GM19438 (cell line): ENCODE measurements around the gene SPACA4.
A peak's percentile ranks its signal among the peaks of the same experiment; 100 is the strongest.
"Not testable (repeated sequence)": the region's sequence is repeated elsewhere in the genome, so short reads cannot be mapped to it uniquely, and the experiment has no call there.

Source experiments
- ATAC-seq: cut with Tn5 transposase; IDR thresholded peaks from one replicate; pipeline ENCODE4 v1.9.1; 2021; ENCODE audit warnings: low read depth; ENCODE audit not compliant: unreplicated experiment

SPACA4 gene

DNA sequence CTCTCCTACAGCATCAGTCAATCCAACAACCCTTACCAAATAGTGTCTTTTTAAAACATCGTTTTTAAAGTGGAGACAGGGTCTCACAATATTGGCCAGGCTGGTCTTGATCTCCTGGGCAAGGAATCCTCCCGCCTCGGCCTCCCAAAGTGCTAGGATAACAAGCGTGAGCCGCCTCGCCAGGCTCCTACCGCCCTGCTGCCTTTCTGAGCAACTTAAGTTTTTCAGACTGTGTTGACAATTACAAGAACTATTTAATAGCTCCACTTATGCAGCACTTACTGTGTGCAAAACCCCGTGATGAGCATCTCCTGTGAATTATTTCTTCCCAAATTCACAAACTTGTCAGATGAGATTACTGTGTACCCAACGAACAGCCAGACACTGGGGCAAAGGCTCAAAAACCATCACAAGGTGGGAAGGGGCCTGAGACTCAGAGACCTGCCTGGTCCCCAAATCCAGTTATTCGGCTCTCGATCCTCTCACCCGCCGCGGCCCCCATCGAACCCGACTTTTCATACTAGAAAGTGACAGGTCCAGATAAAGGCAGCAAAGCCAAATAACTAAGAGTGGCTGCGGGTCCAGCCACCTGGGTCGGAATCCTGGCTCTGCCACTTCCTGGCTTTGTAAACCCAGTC lies 11.9 kb downstream of the SPACA4 start:
- ATAC-seq = no peak

DNA sequence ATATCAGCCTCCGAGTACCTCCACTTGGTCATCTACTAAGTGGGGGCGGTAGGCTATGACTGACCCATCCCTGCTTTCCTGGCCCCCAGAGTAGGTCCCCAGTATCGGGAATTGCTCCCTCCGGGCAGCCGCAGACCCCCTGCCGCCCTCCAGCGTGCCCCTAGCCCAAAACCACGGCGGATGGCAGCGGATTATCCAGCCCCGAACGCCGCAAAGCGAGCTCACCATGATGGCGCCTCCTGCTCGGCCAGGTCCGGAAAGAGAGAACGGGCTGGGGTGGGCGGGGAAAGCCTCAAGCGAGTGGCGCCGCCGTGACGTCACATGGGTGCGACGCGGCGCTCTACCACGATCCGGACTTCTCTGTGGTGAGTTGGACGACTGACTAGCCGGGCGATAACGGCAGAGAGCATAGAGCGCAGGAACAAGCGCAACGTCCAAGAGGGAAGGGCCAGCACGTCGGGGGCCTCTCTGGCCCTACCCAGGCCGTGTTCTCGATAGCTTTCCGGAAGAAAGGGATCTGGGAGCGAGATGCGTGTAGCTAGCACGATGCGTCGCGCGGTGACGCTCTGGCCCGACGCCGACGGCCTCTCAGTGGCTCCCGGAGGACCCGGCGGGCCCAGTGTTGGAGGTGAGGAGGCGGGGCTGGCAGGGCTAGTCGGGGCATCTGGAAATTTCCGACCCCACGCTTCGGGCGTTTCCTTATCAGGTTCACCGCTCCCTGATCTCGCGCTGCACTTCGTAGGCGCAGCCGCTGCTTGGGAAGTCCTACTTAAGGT lies 12.6 kb downstream of the SPACA4 start, which contains the start of the genes RPL18 and SPHK2:
TSS of gene RPL18 (minus strand) at position 263 of the 776 bp plus-strand sequence. CDS start at position 228, 35 bp downstream.
TSS of gene SPHK2 (plus strand) at position 591 of the 776 bp plus-strand sequence. CDS start 1,009 bp downstream, outside the sequence.
- peak; percentile 79 for ATAC-seq

DNA sequence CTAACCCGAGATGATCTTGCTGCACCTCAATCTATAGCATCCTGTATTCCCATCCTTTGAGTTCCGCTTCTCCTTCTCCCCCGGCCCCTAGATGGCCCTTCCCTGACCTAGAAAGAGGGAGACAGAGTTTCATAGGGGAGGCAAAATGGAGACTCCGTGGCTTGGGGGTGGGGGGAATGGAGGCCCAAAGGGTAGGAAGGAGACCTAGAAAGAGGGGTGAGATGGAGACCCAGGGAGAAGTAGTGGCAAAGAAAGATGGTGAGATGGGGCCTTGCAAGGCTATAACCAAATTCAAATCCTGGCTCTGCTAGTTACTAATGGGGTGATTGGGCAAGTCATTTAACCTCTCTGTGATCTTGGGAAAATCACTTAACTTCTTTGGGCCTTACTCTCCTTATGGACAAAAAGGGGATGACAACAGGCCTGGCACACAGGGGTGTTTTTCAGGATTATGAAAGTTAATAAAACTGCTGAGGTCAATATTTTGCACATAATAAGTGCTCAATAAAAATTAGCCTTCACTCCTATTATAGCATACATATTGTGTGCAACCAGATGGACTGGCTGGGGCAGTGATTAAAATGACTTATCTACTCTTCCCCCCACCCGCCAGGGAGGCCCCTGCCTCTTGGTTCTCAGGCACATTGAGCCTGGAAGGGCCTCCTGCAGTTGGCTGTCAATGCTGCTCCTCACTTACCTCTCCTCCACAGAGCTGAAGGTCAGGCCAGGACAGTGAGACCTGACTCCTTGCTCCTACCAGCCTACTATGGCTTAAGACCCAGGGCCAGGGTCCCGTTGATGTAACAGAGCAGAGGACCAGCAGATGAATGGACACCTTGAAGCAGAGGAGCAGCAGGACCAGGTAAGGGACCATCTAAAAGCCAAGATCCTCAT lies 13.4 kb downstream of the SPACA4 start:
- no peak for ATAC-seq

DNA sequence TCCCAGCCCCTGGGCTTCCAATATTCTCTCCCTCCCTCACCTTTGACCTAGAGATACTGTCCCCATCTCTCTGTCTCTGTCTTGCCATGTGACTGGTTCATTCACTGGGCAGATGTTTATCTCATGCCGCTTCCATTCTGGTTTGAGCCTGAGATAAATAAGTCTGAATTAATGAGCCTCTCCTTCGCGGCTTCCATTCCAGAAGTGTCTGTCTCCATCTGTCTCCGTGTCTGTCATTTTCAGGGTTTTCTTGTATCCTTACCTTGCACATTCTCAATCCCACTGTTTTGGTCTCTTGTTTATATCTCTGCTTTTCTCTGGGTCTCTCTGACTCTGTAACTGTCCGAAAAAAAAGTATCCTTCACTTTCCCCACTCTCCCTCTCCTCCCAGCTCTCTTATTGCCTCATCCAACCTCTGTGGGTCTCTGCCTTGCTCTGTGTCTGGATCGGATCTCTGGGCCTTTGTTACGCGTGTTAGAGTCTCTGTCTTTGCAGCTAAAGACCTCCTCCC lies 17.1 kb downstream of the SPACA4 start:
- ATAC-seq = no peak

DNA sequence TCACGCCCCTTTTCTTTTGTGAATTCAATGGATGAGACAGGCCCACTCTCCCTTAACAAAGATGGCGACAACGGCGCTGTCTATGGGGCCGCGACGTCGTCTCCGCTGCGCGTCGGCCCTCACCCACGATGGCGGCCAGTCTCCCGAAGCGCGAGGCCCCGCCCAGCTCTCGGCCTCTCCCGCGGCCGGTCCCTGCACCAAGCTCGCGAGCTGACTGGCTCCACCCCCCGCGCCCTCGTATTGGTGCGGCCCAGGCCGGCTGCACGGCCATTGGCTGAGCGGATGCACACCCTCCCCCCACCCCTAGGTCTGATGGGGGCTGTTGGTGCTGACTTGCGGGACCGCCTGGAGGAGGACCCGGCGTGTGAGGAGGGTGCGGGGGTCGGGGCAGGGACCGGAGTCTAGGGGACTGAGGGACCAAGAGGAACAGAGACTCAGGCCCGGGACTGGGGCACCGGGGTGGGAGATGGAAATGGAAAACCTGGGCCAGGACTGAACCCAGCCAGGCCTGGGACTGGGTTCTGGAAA lies 17.6 kb downstream of the SPACA4 start:
- peak; percentile 59 for ATAC-seq

DNA sequence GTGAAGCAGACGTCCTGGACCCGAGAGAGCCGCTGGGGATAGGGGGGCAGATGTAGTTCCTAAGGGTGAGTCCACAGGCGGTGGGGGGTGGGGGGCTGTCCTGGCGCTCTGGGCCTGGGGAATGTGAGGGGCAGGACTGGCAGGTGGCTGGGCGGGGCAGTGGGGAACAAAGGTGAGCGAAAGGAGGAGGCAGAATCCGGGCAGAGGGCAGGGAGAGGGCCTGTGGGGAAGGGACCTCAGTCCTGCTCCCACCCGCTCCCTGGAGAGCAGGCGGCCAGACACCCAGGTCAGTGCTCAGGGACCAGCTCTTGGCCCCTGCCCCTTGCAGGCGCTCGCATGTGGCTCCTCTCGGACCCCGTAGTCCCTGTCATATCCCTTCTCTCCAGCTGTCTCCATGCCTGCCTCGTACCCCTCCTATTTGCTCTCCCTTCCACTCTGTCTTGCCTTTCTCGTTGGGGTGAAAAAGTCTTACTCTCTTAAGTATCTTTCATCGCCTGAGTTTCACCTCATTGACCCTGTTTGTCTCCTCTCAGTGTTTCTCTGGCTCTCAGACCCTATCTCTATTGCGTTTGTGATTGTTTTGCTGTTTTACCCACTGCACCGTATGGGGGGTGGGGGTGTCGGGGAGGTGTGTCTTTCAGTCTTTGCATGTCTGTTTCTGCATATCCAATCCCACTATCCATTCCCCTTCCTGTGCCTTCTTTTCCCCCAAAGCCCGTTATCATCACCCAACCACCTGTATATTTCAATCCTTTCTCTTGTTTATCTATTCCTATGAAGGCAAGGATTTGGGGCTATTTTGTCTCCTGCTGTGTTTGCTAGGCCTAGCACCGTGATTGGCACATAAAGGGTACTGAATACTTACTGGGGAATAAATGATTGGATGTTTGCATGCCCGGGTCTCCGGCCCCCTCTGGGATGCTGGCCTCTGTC lies 18.5 kb downstream of the SPACA4 start:
- ATAC-seq = no peak

DNA sequence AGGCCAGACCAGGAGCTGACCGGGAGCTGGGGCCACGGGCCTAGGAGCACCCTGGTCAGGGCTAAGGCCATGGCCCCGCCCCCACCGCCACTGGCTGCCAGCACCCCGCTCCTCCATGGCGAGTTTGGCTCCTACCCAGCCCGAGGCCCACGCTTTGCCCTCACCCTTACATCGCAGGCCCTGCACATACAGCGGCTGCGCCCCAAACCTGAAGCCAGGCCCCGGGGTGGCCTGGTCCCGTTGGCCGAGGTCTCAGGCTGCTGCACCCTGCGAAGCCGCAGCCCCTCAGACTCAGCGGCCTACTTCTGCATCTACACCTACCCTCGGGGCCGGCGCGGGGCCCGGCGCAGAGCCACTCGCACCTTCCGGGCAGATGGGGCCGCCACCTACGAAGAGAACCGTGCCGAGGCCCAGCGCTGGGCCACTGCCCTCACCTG lies 19.4 kb downstream of the SPACA4 start:
- no peak for ATAC-seq

DNA sequence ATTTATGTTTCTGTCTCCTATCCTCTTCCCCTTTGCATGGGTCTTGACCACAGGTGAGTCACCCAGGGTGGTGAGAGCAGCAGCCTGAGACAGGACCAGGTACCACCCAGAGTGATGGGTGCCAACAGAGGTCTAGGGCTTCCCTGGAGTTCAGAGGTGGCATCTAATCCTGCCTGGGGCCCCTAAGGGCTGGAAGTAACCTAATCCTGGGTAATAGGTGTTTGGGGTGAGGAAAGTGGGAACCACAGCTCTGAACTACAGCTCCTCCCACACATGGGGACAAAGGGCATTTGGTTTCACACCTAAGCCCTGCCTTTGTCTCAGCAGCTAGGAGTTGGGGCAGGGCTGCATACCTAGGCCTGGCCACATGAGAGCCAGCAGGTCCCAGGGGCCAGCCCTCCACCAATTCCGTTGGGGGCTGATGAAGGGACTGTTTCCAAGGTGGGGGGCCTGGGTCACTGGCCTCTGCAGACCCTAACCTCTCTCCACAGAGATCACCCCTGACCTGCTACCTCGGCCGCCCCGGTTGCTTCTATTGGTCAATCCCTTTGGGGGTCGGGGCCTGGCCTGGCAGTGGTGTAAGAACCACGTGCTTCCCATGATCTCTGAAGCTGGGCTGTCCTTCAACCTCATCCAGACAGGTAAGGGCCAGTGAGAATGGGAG lies 20.8 kb downstream of the SPACA4 start:
- ATAC-seq = no peak

DNA sequence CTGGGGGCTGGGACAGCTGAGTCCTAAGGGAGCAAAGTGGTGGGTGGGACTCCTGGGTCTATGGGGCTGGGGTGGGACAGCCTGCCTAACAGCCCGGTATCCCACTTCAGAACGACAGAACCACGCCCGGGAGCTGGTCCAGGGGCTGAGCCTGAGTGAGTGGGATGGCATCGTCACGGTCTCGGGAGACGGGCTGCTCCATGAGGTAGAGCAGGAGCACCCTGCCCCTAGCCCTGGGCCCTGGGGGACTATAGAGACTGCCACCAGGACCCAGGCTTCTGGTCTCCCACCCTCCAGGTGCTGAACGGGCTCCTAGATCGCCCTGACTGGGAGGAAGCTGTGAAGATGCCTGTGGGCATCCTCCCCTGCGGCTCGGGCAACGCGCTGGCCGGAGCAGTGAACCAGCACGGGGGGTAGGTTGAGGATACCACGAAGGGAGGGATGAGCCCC lies 21.3 kb downstream of the SPACA4 start:
- no peak for ATAC-seq

DNA sequence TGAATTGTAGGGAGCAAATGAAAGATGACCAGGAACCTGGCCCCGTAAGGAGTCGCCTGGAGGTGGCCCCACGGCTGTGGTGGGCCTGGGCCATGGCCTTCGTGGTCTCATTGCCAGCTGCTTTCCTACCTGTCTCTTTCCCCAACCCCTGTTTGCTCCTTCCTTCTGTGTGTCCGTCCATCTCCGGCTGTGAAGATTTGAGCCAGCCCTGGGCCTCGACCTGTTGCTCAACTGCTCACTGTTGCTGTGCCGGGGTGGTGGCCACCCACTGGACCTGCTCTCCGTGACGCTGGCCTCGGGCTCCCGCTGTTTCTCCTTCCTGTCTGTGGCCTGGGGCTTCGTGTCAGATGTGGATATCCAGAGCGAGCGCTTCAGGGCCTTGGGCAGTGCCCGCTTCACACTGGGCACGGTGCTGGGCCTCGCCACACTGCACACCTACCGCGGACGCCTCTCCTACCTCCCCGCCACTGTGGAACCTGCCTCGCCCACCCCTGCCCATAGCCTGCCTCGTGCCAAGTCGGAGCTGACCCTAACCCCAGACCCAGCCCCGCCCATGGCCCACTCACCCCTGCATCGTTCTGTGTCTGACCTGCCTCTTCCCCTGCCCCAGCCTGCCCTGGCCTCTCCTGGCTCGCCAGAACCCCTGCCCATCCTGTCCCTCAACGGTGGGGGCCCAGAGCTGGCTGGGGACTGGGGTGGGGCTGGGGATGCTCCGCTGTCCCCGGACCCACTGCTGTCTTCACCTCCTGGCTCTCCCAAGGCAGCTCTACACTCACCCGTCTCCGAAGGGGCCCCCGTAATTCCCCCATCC lies 22.1 kb downstream of the SPACA4 start:
- ATAC-seq = no peak

DNA sequence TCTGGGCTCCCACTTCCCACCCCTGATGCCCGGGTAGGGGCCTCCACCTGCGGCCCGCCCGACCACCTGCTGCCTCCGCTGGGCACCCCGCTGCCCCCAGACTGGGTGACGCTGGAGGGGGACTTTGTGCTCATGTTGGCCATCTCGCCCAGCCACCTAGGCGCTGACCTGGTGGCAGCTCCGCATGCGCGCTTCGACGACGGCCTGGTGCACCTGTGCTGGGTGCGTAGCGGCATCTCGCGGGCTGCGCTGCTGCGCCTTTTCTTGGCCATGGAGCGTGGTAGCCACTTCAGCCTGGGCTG lies 22.7 kb downstream of the SPACA4 start:
- no peak for ATAC-seq

DNA sequence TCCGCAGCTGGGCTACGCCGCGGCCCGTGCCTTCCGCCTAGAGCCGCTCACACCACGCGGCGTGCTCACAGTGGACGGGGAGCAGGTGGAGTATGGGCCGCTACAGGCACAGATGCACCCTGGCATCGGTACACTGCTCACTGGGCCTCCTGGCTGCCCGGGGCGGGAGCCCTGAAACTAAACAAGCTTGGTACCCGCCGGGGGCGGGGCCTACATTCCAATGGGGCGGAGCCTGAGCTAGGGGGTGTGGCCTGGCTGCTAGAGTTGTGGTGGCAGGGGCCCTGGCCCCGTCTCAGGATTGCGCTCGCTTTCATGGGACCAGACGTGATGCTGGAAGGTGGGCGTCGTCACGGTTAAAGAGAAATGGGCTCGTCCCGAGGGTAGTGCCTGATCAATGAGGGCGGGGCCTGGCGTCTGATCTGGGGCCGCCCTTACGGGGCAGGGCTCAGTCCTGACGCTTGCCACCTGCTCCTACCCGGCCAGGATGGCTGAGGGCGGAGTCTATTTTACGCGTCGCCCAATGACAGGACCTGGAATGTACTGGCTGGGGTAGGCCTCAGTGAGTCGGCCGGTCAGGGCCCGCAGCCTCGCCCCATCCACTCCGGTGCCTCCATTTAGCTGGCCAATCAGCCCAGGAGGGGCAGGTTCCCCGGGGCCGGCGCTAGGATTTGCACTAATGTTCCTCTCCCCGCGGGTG lies 23.2 kb downstream of the SPACA4 start:
- no peak for ATAC-seq

DNA sequence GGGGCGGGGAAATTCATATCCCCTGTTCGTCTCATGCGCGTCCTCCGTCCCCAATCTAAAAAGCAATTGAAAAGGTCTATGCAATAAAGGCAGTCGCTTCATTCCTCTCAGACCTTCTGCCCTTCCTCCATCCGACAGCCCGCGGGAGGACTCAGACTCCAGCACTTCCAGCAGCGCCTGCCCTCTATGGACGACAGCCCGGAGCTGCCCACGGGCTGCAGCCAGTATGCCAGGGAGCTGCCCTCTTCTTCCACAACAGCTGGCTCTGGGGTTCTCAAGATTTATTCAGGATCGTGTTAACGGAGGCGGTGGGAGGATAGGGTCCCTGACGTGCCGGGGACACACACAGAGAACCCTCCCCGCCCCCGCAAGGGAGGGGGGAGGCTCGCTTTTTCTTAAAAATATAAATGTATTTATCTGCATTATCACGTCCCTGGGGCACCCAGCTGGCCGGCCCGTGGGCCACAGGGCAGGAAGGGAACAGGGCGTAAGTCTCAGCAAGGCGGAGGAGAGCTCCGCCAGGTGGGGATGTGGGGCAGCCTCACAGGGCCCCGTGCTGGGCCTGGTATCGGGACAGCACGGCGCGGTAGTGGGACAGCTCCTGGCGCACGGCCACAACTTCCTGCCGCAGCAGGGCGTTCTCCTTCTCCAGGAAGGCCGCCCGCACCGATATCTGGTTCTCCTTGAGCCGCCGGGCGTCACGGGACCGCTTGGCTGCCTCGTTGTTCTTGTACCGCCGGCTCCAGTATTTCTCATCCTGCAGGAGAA lies 23.9 kb downstream of the SPACA4 start:
- no peak for ATAC-seq

DNA sequence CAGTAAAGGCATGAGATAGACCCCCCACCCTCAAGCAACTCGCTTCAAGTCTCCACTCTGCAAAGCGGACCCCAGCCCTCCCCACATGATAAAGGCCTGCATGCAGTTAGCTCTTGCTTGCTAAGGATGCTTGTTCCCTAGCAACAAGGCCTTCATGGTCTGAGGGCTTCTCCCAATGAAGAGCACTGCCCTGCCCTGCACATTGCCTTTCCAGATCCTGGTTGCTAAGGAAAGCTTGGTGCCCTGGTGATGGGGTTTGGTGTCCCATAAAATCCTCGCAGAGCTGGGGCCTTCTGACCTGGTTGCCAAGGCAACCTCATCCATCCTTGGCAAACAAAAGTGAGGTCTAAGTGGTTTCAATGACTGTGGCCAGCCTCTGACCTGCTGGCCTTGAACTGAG lies 24.7 kb downstream of the SPACA4 start:
- no peak for ATAC-seq

DNA sequence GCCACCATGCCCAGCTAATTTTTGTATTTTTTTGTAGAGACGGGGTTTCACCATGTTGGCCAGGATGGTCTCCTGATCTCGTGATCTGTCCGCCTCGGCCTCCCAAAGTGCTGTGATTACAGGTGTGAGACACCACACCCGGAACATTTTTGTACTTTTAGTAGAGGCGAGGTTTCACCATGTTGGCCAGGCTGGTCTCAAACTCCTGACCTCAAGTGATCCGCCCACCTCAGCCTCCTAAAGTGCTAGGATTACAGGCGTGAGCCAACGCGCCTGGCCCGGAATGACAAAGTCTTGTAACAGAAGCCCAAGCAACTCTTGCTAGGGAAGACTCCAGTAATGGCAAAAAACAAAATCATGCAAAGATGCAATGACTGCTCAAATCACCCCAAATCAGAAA lies 25.7 kb downstream of the SPACA4 start:
- not testable (repeated sequence) for ATAC-seq

DNA sequence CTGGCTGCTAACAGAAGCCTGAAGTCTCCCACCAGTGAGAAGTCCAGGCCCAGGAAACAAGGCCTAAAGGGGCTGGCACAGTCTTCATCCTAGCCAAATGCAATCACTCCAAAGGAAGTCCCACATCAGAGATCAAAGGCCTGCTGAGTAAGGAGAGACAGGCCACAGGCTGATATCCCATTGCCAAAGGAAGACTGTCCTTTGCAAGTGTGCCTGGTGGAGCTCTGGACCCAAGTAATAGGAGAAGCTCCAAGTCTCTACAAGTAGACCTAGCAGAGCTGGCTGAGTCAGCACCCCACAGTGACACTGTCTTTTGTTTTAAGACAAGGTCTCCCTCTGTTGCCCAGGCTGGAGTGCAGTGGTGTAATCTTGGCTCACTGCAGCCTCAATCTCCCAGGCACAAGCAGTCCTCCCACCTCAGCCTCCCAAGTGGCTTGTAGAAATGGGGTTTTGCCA lies 26.2 kb downstream of the SPACA4 start:
- no peak for ATAC-seq
